Left ventricle myocardium inferior (tissue), 1 donor: ENCODE measurements around the gene ZFP64. TPM values are rescaled to one million over a fixed set of nuclear protein-coding genes. Genes with fewer than 3 reads are reported as not detected.

Source experiments
- DNase-seq: peaks from one replicate; pipeline ENCODE4 v3.0.0-alpha.2; 2020
- H3K27ac ChIP-seq: fragments of 200-600 bp; replicated peaks from 2 replicates; pipeline ENCODE4 v1.8.0; 2021
- H3K27me3 ChIP-seq: fragments of 200-600 bp; 2 replicates; pipeline ENCODE4 v1.8.0; 2021; ENCODE audit warnings: low read depth
- H3K36me3 ChIP-seq: fragments of 200-600 bp; 2 replicates; pipeline ENCODE4 v1.8.0; 2021
- H3K4me1 ChIP-seq: fragments of 200-600 bp; 2 replicates; pipeline ENCODE4 v1.8.0; 2021
- H3K4me3 ChIP-seq: fragments of 200-600 bp; 2 replicates; pipeline ENCODE4 v1.8.0; 2021; ENCODE audit warnings: mild to moderate bottlenecking, moderate library complexity
- H3K9me3 ChIP-seq: fragments of 200-600 bp; replicated peaks from 2 replicates; pipeline ENCODE4 v1.8.0; 2021
- CTCF ChIP-seq: fragments of 200-600 bp; IDR thresholded peaks from 2 replicates; pipeline ENCODE4 v1.8.0; 2021; ENCODE audit warnings: antibody characterized with exemption, mild to moderate bottlenecking, borderline replicate concordance
- intact Hi-C: fragments of 100-400 bp; cut with micrococcal nuclease; formaldehyde crosslinking; loops from one replicate; pipeline ENCODE4 v1.11.0; 2022
- total RNA-seq: library from RNA; stranded (reverse); fragmentation: NEBNext Ultra II Directional; extraction: Animal tissue kit (Norgen Biotek cat#: 25700); gene quantifications from one replicate; pipeline ENCODE4 v1.2.1, GENCODE V29; 2021
- donor health status: DM: no; HTN: yes; CAD: no; lungs with severe emphysema.

The ZFP64 gene
- total RNA-seq, 1 donor from 2014 or later = 8.4 TPM

- H3K27ac ChIP-seq = no peak overlapping the region
- no peak overlapping the region for H3K4me3 ChIP-seq
- no peaks in the 10 kb centered on the region for H3K36me3 ChIP-seq
- H3K9me3 ChIP-seq = peaks cover 9% of the 10 kb centered on the region
- no peaks in the 10 kb centered on the region for H3K4me1 ChIP-seq
- intact Hi-C loops = no loop called here
- H3K27me3 ChIP-seq = no peaks in the 10 kb centered on the region
- TF ChIP-seq CTCF = no peak
- no peak for DNase-seq
Observed at GRCh38 chr20:52129611-52130010, 62.0 kb downstream of the ZFP64 start.

- Histone ChIP-seq H3K27ac (no peak overlapping the region), H3K4me3 (no peak overlapping the region), H3K36me3 (no peaks in the 10 kb centered on the region), H3K27me3 (no peaks in the 10 kb centered on the region), H3K9me3 (peaks cover 9% of the 10 kb centered on the region), H3K4me1 (no peaks in the 10 kb centered on the region)
- intact Hi-C loops = no loop called here
- TF ChIP-seq CTCF = no peak
- no peak for DNase-seq
Observed at GRCh38 chr20:52127309-52127708, 64.3 kb downstream of the ZFP64 start.

GRCh38 chr20:52124821-52125220, 66.8 kb downstream of the ZFP64 start:
- Histone ChIP-seq H3K27ac (no peak overlapping the region), H3K4me3 (no peak overlapping the region), H3K9me3 (peaks cover 14% of the 10 kb centered on the region), H3K36me3 (peaks cover 13% of the 10 kb centered on the region), H3K27me3 (no peaks in the 10 kb centered on the region), H3K4me1 (no peaks in the 10 kb centered on the region)
- no peak for TF ChIP-seq CTCF
- DNase-seq = no peak
- intact Hi-C loops = no loop called here

GRCh38 chr20:52118696-52119095, 72.9 kb downstream of the ZFP64 start:
- Histone ChIP-seq H3K27me3 (no peaks in the 10 kb centered on the region), H3K9me3 (peaks cover 14% of the 10 kb centered on the region), H3K36me3 (peaks cover 25% of the 10 kb centered on the region), H3K4me3 (no peak overlapping the region), H3K27ac (no peak overlapping the region), H3K4me1 (no peaks in the 10 kb centered on the region)
- intact Hi-C loops = no loop called here
- no peak for DNase-seq
- TF ChIP-seq CTCF = no peak

GRCh38 chr20:52118016-52118623, 73.5 kb downstream of the ZFP64 start:
- intact Hi-C loops = no loop called here
- H3K4me3 ChIP-seq = no peak overlapping the region
- peaks cover 25% of the 10 kb centered on the region for H3K36me3 ChIP-seq
- TF ChIP-seq CTCF = no peak
- no peaks in the 10 kb centered on the region for H3K4me1 ChIP-seq
- no peak overlapping the region for H3K27ac ChIP-seq
- no peaks in the 10 kb centered on the region for H3K27me3 ChIP-seq
- DNase-seq = no peak
- H3K9me3 ChIP-seq = peaks cover 14% of the 10 kb centered on the region

GRCh38 chr20:52110456-52110855, 81.1 kb downstream of the ZFP64 start:
- Histone ChIP-seq H3K36me3 (no peaks in the 10 kb centered on the region), H3K27ac (no peak overlapping the region), H3K9me3 (no peaks in the 10 kb centered on the region), H3K27me3 (peaks cover 20% of the 10 kb centered on the region), H3K4me3 (no peak overlapping the region), H3K4me1 (peaks cover 9% of the 10 kb centered on the region)
- intact Hi-C loops = no loop called here
- DNase-seq = no peak
- no peak for TF ChIP-seq CTCF
